ENCODE data around the gene CLEC12A.

The CLEC12A gene

DNA sequence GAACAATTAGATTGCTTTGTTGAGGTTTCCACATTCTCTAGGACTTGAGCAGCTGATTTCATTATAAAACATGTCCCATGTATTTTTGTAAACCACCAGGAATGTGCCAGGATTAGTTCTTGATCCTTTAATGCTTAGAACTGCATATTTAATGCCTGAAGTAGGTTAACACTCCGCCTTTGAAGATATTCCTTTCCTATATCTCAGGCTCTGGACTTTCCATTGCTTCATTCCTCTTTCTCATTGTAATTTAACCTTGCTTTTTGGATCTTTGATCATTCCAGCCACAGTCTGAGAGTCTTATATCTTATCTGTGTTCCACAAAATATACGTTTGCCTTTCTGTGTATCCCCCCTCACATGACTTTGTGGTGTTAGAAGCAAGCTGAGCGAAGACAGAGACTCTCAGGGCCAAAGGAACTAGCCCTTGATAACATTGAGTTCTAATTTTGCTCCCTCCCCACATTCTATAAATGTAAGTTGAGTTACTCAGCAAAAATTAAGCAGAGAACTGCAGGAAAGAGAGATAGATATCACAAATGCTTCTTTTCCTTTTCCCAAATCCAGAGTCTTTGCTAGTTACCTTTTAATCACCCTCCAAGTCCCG is 30.1 kb downstream of the CLEC12A start:
- H3K27ac ChIP-seq: no peak overlapping the region
- TF ChIP-seq, protein P1, sequence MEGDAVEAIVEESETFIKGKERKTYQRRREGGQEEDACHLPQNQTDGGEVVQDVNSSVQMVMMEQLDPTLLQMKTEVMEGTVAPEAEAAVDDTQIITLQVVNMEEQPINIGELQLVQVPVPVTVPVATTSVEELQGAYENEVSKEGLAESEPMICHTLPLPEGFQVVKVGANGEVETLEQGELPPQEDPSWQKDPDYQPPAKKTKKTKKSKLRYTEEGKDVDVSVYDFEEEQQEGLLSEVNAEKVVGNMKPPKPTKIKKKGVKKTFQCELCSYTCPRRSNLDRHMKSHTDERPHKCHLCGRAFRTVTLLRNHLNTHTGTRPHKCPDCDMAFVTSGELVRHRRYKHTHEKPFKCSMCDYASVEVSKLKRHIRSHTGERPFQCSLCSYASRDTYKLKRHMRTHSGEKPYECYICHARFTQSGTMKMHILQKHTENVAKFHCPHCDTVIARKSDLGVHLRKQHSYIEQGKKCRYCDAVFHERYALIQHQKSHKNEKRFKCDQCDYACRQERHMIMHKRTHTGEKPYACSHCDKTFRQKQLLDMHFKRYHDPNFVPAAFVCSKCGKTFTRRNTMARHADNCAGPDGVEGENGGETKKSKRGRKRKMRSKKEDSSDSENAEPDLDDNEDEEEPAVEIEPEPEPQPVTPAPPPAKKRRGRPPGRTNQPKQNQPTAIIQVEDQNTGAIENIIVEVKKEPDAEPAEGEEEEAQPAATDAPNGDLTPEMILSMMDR (conservative IDR thresholded peaks at IDR 0.05; ENCODE audit: low read depth, low read length): no peak
- H3K27me3 ChIP-seq (ENCODE audit: insufficient read depth, low read depth): no peaks in the 10 kb centered on the region
- no peaks in the 10 kb centered on the region for H3K79me2 ChIP-seq (ENCODE audit: insufficient read depth, low read depth)
- H3K4me2 ChIP-seq: no peak overlapping the region
- H3K36me3 ChIP-seq (ENCODE audit: insufficient read depth): no peaks in the 10 kb centered on the region
- H3K4me3 ChIP-seq (IDR thresholded peaks at IDR 0.05; ENCODE audit: insufficient read depth, low read depth, low read length): no peak overlapping the region
- no peaks in the 10 kb centered on the region for H3K4me1 ChIP-seq (ENCODE audit: low read depth, poor library complexity, severe bottlenecking)
- H2AFZ ChIP-seq (ENCODE audit: low read depth): no peak overlapping the region
- H3K9ac ChIP-seq: no peak overlapping the region
- H4K20me1 ChIP-seq (ENCODE audit: insufficient read depth): no peaks in the 10 kb centered on the region

GRCh38 chr12:10012630-10013330 is 41.6 kb downstream of the CLEC12A start:
- no peaks in the 10 kb centered on the region for H4K20me1 ChIP-seq (ENCODE audit: insufficient read depth)
- H3K27ac ChIP-seq: no peak overlapping the region
- H3K4me3 ChIP-seq (IDR thresholded peaks at IDR 0.05; ENCODE audit: insufficient read depth, low read depth, low read length): no peak overlapping the region
- no peaks in the 10 kb centered on the region for H3K36me3 ChIP-seq (ENCODE audit: insufficient read depth)
- no peak overlapping the region for H3K4me2 ChIP-seq
- H3K27me3 ChIP-seq (ENCODE audit: insufficient read depth, low read depth): no peaks in the 10 kb centered on the region
- no peak overlapping the region for H2AFZ ChIP-seq (ENCODE audit: low read depth)
- no peaks in the 10 kb centered on the region for H3K79me2 ChIP-seq (ENCODE audit: insufficient read depth, low read depth)
- no peak overlapping the region for H3K9ac ChIP-seq
- H3K4me1 ChIP-seq (ENCODE audit: low read depth, poor library complexity, severe bottlenecking): no peaks in the 10 kb centered on the region
- TF ChIP-seq, protein P1 (conservative IDR thresholded peaks at IDR 0.05; ENCODE audit: low read depth, low read length): no peak

DNA sequence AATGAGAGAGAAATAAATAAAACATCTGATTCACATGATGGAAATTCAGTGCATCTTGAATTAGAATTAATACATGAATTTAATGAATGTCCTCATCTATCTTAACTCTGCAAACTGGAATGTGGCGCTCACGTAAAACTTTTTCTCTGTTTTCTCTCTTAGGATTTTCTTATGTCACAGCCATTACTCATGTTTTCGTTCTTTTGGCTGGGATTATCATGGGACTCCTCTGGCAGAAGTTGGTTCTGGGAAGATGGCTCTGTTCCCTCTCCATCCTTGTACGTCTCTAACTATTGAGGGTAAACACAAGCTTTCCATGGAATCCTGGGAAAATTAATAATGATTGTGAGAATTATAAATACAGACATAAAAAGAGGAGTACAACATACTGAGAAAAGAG is 44.2 kb downstream of the CLEC12A start:
- Histone ChIP-seq H3K27ac (no peak overlapping the region), H3K27me3 (ENCODE audit: insufficient read depth, low read depth) (no peaks in the 10 kb centered on the region), H3K4me2 (no peak overlapping the region), H3K36me3 (ENCODE audit: insufficient read depth) (no peaks in the 10 kb centered on the region), H3K9ac (no peak overlapping the region), H3K4me1 (ENCODE audit: low read depth, poor library complexity, severe bottlenecking) (no peaks in the 10 kb centered on the region), H3K79me2 (ENCODE audit: insufficient read depth, low read depth) (no peaks in the 10 kb centered on the region), H4K20me1 (ENCODE audit: insufficient read depth) (no peaks in the 10 kb centered on the region), H3K4me3 (IDR thresholded peaks at IDR 0.05; ENCODE audit: insufficient read depth, low read depth, low read length) (no peak overlapping the region), H2AFZ (ENCODE audit: low read depth) (no peak overlapping the region)
- TF ChIP-seq, protein P1 (conservative IDR thresholded peaks at IDR 0.05; ENCODE audit: low read depth, low read length): no peak

DNA sequence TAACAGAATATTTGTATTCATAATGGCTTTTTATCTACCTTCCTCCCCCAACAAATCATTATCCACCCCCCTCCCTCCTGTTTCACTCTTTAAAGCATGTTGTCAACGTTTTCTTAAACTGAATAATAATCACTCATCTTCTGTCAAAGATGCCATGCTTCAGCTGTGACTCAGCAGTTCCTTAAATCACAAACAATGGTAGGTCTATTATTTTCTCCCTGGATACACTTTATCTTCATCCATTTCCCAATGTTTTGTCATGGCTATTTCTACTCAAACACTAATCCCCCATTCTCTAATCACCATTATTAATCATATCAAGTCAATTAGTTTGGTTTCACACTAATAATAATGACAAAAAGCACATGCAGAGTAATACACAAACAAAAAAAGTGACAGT is 45.7 kb downstream of the CLEC12A start:
- no peak overlapping the region for H3K27ac ChIP-seq
- H4K20me1 ChIP-seq (ENCODE audit: insufficient read depth): no peaks in the 10 kb centered on the region
- H3K4me1 ChIP-seq (ENCODE audit: low read depth, poor library complexity, severe bottlenecking): no peaks in the 10 kb centered on the region
- H3K36me3 ChIP-seq (ENCODE audit: insufficient read depth): no peaks in the 10 kb centered on the region
- no peaks in the 10 kb centered on the region for H3K79me2 ChIP-seq (ENCODE audit: insufficient read depth, low read depth)
- H3K4me2 ChIP-seq: no peak overlapping the region
- TF ChIP-seq, protein P1 (conservative IDR thresholded peaks at IDR 0.05; ENCODE audit: low read depth, low read length): no peak
- H2AFZ ChIP-seq (ENCODE audit: low read depth): no peak overlapping the region
- H3K4me3 ChIP-seq (IDR thresholded peaks at IDR 0.05; ENCODE audit: insufficient read depth, low read depth, low read length): no peak overlapping the region
- H3K27me3 ChIP-seq (ENCODE audit: insufficient read depth, low read depth): no peaks in the 10 kb centered on the region
- H3K9ac ChIP-seq: no peak overlapping the region

Data from KMS-11 (cell line).